Measurements from ENCODE around the gene DOCK1.

Gene DOCK1

DNA sequence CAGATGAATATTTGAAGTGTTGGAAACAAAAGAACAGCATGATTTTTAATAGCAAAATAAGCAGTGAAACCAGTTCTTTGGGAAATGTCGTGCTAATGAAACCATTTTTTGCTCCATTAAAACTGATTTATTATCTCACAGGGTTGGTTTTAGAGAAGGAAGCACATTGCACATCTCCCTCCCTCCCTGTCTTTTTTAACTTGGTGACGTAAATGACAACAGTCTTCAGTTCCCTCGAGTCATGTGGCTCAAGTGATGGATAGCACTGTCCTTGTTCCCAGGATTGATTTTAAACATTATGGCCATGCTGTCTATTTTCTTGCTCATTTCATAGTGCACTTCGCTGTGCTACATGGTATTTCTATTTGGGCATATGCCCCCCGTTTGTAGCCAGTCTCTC lies 105.9 kb downstream of the DOCK1 start:
- no peaks in the 10 kb centered on the region for H3K27me3 ChIP-seq (ENCODE audit: insufficient read depth, low read length, poor library complexity, severe bottlenecking)
- no peaks in the 10 kb centered on the region for H3F3A ChIP-seq (ENCODE audit: low read depth)
- H2AFZ ChIP-seq (ENCODE audit: low read length): no peak overlapping the region
- no peaks in the 10 kb centered on the region for H3K79me2 ChIP-seq (ENCODE audit: insufficient read depth, low read length)
- H3K4me2 ChIP-seq (ENCODE audit: low read depth, low read length, poor library complexity, severe bottlenecking): no peak overlapping the region
- H3K4me3 ChIP-seq (ENCODE audit: low read length, poor library complexity, severe bottlenecking): no peak overlapping the region
- H3K9me2 ChIP-seq (replicated peaks; ENCODE audit: low read depth, low read length): no peaks in the 10 kb centered on the region
- no peak for TF ChIP-seq EZH2phosphoT487 (IDR thresholded peaks at IDR 0.05; ENCODE audit: borderline replicate concordance)
- TF ChIP-seq, protein P1, sequence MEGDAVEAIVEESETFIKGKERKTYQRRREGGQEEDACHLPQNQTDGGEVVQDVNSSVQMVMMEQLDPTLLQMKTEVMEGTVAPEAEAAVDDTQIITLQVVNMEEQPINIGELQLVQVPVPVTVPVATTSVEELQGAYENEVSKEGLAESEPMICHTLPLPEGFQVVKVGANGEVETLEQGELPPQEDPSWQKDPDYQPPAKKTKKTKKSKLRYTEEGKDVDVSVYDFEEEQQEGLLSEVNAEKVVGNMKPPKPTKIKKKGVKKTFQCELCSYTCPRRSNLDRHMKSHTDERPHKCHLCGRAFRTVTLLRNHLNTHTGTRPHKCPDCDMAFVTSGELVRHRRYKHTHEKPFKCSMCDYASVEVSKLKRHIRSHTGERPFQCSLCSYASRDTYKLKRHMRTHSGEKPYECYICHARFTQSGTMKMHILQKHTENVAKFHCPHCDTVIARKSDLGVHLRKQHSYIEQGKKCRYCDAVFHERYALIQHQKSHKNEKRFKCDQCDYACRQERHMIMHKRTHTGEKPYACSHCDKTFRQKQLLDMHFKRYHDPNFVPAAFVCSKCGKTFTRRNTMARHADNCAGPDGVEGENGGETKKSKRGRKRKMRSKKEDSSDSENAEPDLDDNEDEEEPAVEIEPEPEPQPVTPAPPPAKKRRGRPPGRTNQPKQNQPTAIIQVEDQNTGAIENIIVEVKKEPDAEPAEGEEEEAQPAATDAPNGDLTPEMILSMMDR (conservative IDR thresholded peaks at IDR 0.05; ENCODE audit: low read length): no peak
- H3K9me3 ChIP-seq (ENCODE audit: insufficient read depth, low read depth, low read length): peaks cover 8% of the 10 kb centered on the region
- no peaks in the 10 kb centered on the region for H4K20me1 ChIP-seq (ENCODE audit: insufficient read depth, low read length, poor library complexity, severe bottlenecking)
- no peaks in the 10 kb centered on the region for H3K36me3 ChIP-seq (ENCODE audit: insufficient read depth, low read length)
- no peak overlapping the region for H3K9ac ChIP-seq (ENCODE audit: low read depth, low read length, poor library complexity, severe bottlenecking)
- no peaks in the 10 kb centered on the region for H3K4me1 ChIP-seq (ENCODE audit: insufficient read depth, low read length, poor library complexity, severe bottlenecking)

DNA sequence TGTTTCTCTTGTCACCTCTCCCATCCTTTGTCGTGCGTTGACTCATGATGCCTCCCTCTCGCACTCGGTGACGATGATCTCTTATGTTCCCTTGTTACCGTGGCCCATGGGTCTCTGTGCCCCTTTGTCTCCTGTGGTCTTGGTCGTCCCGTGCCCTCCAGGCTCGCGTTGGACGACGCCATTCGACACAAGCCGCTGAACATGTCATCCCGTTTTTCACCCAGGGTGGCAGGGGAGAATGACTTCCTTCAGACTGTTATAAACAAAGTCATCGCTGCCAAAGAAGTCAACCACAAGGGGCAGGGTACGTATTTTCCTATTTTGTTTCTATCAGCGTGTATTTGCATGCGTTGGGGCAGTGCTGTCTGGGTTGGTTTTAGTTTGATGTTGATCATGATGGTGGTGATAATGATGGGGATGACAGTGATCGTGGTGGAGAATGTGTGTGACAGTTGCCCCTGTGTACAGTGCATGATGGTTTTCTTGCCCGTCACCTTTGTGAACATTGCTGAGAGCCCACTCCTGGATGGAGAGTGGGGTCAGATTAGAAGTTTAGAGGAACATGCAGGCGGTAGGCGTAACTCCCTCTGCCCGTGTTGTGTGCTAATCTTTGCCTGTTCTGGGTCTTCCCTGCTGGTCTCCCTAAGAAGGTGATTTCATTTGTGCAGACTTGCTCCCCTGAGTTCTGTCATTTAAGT lies 107.0 kb downstream of the DOCK1 start:
- no peaks in the 10 kb centered on the region for H3K79me2 ChIP-seq (ENCODE audit: insufficient read depth, low read length)
- H3K9me2 ChIP-seq (replicated peaks; ENCODE audit: low read depth, low read length): no peaks in the 10 kb centered on the region
- no peak for TF ChIP-seq EZH2phosphoT487 (IDR thresholded peaks at IDR 0.05; ENCODE audit: borderline replicate concordance)
- TF ChIP-seq, protein P1 (conservative IDR thresholded peaks at IDR 0.05; ENCODE audit: low read length): no peak
- H3K4me1 ChIP-seq (ENCODE audit: insufficient read depth, low read length, poor library complexity, severe bottlenecking): no peaks in the 10 kb centered on the region
- H3K4me2 ChIP-seq (ENCODE audit: low read depth, low read length, poor library complexity, severe bottlenecking): no peak overlapping the region
- no peak overlapping the region for H3K4me3 ChIP-seq (ENCODE audit: low read length, poor library complexity, severe bottlenecking)
- no peaks in the 10 kb centered on the region for H3K36me3 ChIP-seq (ENCODE audit: insufficient read depth, low read length)
- no peaks in the 10 kb centered on the region for H4K20me1 ChIP-seq (ENCODE audit: insufficient read depth, low read length, poor library complexity, severe bottlenecking)
- H3K9ac ChIP-seq (ENCODE audit: low read depth, low read length, poor library complexity, severe bottlenecking): no peak overlapping the region
- no peaks in the 10 kb centered on the region for H3F3A ChIP-seq (ENCODE audit: low read depth)
- no peak overlapping the region for H2AFZ ChIP-seq (ENCODE audit: low read length)
- H3K9me3 ChIP-seq (ENCODE audit: insufficient read depth, low read depth, low read length): peaks cover 8% of the 10 kb centered on the region
- no peaks in the 10 kb centered on the region for H3K27me3 ChIP-seq (ENCODE audit: insufficient read depth, low read length, poor library complexity, severe bottlenecking)

DNA sequence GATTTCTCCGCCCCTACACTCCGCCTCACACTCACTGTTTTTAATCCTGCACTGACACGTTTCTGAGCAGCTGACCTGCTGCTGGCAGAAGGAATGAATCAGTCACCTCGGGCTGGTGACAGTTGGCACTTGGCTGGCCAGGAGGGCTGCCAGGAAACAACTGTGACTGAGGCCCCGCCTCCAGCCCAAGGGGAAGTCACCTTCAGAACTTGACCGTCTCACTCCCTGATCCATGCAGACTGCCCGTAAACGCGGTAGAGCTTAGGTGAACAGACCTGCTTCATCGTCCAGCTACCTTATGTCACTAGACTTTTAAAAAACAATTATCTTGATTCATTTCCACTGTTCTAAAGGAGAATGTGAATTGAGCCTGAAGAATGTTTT lies 107.5 kb downstream of the DOCK1 start:
- Histone ChIP-seq H2AFZ (ENCODE audit: low read length) (no peak overlapping the region), H3K79me2 (ENCODE audit: insufficient read depth, low read length) (no peaks in the 10 kb centered on the region), H3K36me3 (ENCODE audit: insufficient read depth, low read length) (no peaks in the 10 kb centered on the region), H3K4me3 (ENCODE audit: low read length, poor library complexity, severe bottlenecking) (no peak overlapping the region), H3F3A (ENCODE audit: low read depth) (no peaks in the 10 kb centered on the region), H3K4me1 (ENCODE audit: insufficient read depth, low read length, poor library complexity, severe bottlenecking) (no peaks in the 10 kb centered on the region), H3K4me2 (ENCODE audit: low read depth, low read length, poor library complexity, severe bottlenecking) (no peak overlapping the region), H3K9ac (ENCODE audit: low read depth, low read length, poor library complexity, severe bottlenecking) (no peak overlapping the region), H3K9me2 (replicated peaks; ENCODE audit: low read depth, low read length) (no peaks in the 10 kb centered on the region), H3K9me3 (ENCODE audit: insufficient read depth, low read depth, low read length) (peaks cover 8% of the 10 kb centered on the region), H3K27me3 (ENCODE audit: insufficient read depth, low read length, poor library complexity, severe bottlenecking) (no peaks in the 10 kb centered on the region), H4K20me1 (ENCODE audit: insufficient read depth, low read length, poor library complexity, severe bottlenecking) (no peaks in the 10 kb centered on the region)
- no peak for TF ChIP-seq EZH2phosphoT487 (IDR thresholded peaks at IDR 0.05; ENCODE audit: borderline replicate concordance)

DNA sequence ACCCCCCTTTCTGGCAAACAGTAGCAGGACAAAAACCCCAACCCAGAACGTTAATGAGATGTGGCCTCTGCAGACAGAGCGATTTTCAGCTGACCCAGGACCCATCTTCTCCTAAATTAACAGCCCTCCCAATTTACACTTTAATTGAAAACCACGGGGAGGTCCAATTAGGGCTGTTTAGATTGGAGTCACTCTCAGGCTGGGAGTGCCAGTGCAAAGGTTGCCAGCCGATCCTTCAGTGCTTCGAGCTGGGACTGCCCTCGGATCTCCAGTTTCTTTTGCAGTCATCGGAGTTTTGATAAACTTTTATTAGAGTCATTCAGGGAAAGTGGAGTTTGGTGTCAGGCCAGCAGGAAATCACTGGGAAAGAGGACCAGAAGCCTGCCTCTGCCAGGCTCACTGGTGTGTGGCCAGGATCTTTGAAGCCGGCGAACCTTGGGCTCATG lies 108.0 kb downstream of the DOCK1 start:
- Histone ChIP-seq H3K36me3 (ENCODE audit: insufficient read depth, low read length) (no peaks in the 10 kb centered on the region), H2AFZ (ENCODE audit: low read length) (no peak overlapping the region), H3F3A (ENCODE audit: low read depth) (no peaks in the 10 kb centered on the region), H3K9me2 (replicated peaks; ENCODE audit: low read depth, low read length) (no peaks in the 10 kb centered on the region), H3K4me1 (ENCODE audit: insufficient read depth, low read length, poor library complexity, severe bottlenecking) (no peaks in the 10 kb centered on the region), H3K79me2 (ENCODE audit: insufficient read depth, low read length) (no peaks in the 10 kb centered on the region), H3K4me2 (ENCODE audit: low read depth, low read length, poor library complexity, severe bottlenecking) (no peak overlapping the region), H3K9ac (ENCODE audit: low read depth, low read length, poor library complexity, severe bottlenecking) (no peak overlapping the region), H3K4me3 (ENCODE audit: low read length, poor library complexity, severe bottlenecking) (no peak overlapping the region), H4K20me1 (ENCODE audit: insufficient read depth, low read length, poor library complexity, severe bottlenecking) (no peaks in the 10 kb centered on the region), H3K9me3 (ENCODE audit: insufficient read depth, low read depth, low read length) (peaks cover 8% of the 10 kb centered on the region), H3K27me3 (ENCODE audit: insufficient read depth, low read length, poor library complexity, severe bottlenecking) (no peaks in the 10 kb centered on the region)
- TF ChIP-seq, protein P1 (conservative IDR thresholded peaks at IDR 0.05; ENCODE audit: low read length): no peak
- no peak for TF ChIP-seq EZH2phosphoT487 (IDR thresholded peaks at IDR 0.05; ENCODE audit: borderline replicate concordance)
